ENCODE results near the gene TUBB6.

Gene TUBB6

DNA sequence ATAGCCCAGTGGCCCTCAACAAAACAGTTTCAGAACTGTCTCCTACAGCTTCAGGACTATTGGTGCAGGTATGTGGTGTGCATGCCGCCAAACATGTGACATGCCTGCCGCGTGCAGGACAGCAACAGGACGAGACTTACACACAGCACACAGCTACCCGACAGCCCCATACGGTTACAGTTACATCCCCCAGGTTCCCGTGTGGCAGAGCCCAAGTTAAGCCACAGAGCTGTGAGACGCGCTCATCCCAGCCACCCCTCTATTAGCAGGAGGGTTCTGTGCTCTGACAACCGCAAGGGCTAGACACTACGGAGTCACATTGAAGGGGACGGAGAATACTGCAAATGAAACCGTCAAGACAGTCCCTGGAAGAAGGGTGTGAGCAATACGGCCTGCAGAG, 16.4 kb upstream of the TUBB6 start:
- DNase-seq: no peak

- no peak for DNase-seq
Observed at GRCh38 chr18:12293831-12294230, 14.2 kb upstream of the TUBB6 start.

- no peak for DNase-seq
Observed at GRCh38 chr18:12295389-12296086, 12.5 kb upstream of the TUBB6 start.

- DNase-seq: no peak
Observed at GRCh38 chr18:12296087-12296403, 12.0 kb upstream of the TUBB6 start.

- DNase-seq: no peak
Observed at GRCh38 chr18:12296457-12296856, 11.6 kb upstream of the TUBB6 start.

- no peak for DNase-seq
Observed at GRCh38 chr18:12299862-12300261, 8.2 kb upstream of the TUBB6 start.

- no peak for DNase-seq
Observed at GRCh38 chr18:12301263-12302005, 6.6 kb upstream of the TUBB6 start.

- no peak for DNase-seq
Observed at GRCh38 chr18:12302391-12303147, 5.5 kb upstream of the TUBB6 start.

DNA sequence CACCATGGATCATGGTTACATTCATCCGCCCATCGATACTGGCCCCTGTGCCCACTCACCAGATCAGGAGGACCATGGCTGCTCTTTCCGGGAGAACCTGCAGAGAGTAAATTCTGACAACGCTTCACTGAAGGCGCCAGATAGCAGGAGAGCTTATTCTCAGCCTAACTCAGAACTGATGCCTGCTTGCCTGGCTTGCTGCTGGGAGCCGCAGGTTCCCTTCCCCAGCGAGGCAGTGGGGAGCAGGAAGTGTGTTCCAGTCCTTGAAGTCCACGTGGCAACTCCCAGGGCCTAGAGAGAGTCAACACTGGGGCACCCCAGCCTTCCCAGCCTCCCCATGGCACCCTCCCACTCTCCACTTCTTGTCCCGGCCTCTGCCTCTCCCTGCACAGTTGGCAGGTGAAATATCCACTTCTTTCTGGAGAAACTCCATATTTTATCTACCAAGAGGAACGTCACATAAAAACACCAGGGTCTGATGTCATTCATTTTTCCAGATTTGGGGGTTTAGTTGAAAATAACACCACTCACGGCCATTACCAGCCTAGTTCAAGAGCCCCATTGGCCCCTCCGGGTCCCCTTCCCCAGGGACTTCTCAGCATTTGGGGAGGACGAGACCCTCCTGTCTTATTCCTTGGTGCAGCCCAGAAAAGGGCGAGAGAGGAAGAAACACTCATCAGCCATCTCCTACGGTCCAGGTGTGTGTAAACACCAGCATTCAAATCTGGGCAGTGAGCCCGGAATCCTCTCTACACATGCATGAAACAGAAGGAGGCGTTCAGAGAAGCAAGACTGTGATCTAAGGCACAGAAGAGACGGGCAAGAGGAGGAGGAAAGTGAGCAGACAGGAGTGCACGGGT, 3.5 kb upstream of the TUBB6 start:
- no peak for DNase-seq

DNA sequence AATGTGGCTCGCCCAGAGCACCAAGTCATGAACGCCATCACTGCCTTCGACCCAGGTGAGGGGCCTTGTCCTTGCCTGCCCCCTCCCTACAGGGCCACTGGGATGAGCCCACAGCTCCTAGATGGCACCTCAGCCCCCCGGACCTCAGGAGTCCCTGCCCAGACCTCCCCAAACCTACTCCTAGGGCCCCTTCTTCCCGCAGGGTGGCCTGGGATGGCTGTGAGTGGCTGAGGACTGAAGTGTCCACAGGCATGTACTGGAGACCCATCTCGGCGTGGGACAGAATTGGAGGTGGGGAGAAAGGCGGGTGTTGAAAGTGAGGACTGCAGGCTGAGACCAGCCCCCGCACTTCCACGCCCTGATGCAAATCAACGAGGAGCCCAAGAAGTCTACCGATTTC, 2.8 kb upstream of the TUBB6 start:
- no peak for DNase-seq

GRCh38 chr18:12305930-12306629, 2.0 kb upstream of the TUBB6 start:
- DNase-seq: no peak

- no peak for DNase-seq
Observed at GRCh38 chr18:12306752-12307700, 1.0 kb upstream of the TUBB6 start.

- no peak for DNase-seq
Observed at GRCh38 chr18:12308386-12309100, 502 bp downstream of the TUBB6 start.

DNA sequence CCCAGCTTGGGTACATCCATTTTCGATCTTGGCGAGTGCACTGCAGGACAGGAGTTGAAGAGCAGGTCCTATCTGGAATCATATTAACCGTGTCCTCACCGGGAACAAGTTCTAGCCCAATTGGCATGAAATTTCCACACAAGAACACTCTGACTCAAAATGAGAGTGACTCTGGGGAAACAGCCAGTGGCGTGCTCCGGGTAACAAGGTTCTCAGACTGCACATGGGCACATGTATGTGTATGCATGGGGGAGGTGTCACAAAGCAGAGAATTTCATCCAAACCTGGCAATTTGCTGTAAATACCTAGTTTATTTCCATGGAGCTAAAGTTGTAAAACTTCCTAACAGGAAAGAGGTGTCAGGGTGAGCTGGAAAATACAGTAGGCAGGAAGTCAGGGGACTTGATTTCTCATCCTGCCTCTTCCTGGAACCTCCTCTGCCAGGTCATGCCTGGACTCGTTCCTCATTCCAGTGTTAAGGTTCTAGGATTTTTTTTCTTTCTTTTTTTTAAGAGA, 1.7 kb downstream of the TUBB6 start:
- DNase-seq: no peak

DNA sequence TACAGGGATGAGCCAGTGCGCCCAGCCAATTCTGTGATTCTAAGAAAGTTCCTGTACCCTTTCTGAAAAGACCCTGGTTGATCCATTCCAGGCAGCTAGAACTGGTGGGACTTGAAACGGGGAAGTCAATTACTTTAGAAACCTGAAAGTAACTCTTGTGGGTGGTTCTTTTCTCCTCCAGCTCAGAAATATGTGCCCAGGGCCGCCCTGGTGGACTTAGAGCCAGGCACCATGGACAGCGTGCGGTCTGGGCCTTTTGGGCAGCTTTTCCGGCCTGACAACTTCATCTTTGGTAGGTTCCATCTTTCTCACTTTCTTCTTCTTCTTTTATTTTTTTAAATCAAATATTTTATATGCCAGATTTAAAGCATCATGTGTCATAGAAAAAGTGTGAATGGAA, 2.7 kb downstream of the TUBB6 start:
- DNase-seq: no peak

GRCh38 chr18:12312976-12313375, 4.9 kb downstream of the TUBB6 start:
- DNase-seq: no peak

- DNase-seq: no peak
Observed at GRCh38 chr18:12313530-12314245, 5.6 kb downstream of the TUBB6 start.

- DNase-seq: no peak
Observed at GRCh38 chr18:12314591-12315305, 6.7 kb downstream of the TUBB6 start.

DNA sequence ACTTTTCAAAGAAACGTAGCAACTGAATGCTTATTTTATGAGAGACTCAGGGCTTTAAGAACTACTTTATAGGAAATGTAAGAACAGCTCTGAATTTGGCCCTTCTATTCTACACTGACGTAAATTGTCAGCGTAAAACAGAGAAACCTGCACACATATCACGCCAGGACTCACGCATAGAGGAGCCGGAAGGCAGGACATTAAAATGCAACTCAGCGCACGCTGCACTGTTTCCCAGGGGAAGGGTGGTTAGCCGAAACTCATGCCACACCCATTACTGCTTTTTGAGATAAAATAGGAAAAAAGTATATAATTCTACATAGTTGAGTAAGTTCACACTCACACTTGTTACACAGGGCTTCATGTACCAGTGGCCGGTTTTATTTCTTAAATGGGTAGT, 7.4 kb downstream of the TUBB6 start:
- no peak for DNase-seq

Measured in cortex of kidney (tissue), 1 donor.